OCI-LY7 (cell line): Measurements from ENCODE around the gene LINGO4.

Experiments
- CTCF ChIP-seq: fragments of 200-600 bp; sonication (generic); conservative IDR thresholded peaks from 2 replicates; pipeline ENCODE4 v1.5.1; 2014; ENCODE audit warnings: mild to moderate bottlenecking, antibody characterized with exemption, low read length, moderate library complexity, mixed read lengths
- EZH2phosphoT487 ChIP-seq: fragments of 200-600 bp; sonication (generic); IDR thresholded peaks from 2 replicates; pipeline ENCODE4 v1.6.1; 2018; ENCODE audit warnings: low read depth, borderline replicate concordance, mild to moderate bottlenecking, mixed run types, antibody characterized with exemption, low read length, moderate library complexity, mixed read lengths

GRCh38 chr1:151806170-151806569 lies 951 bp upstream of the LINGO4 start:
- no peak for TF ChIP-seq CTCF
- no peak for TF ChIP-seq EZH2phosphoT487
